Neural cell (in vitro differentiated cells): ENCODE measurements around the gene PRSS21. TPM values are rescaled to one million over a fixed set of nuclear protein-coding genes. Genes with fewer than 3 reads are reported as not detected.

Experiments
- H2AFZ ChIP-seq: fragments of 200-600, 300-800 bp; sonication (generic), shearing (Covaris generic); 2 replicates; pipeline ENCODE4 v1.6.0; 2014; ENCODE audit warnings: low read depth, mild to moderate bottlenecking, antibody characterized with exemption, low read length, moderate library complexity
- H3F3A ChIP-seq: fragments of 200-600 bp; shearing (Covaris generic); 2 replicates; pipeline ENCODE4 v1.6.1; 2016; ENCODE audit warnings: mild to moderate bottlenecking, moderate library complexity, mixed read lengths, antibody characterized with exemption, low read length; ENCODE audit not compliant: insufficient read depth, poor library complexity, severe bottlenecking
- H3K27ac ChIP-seq: fragments of 200-600, 300-800 bp; sonication (generic), shearing (Covaris generic); 2 replicates; pipeline ENCODE4 v1.5.1; 2014; ENCODE audit warnings: mild to moderate bottlenecking, low read length, moderate library complexity
- H3K27me3 ChIP-seq: fragments of 300-800, 200-600 bp; sonication (generic), shearing (Covaris generic); 2 replicates; pipeline ENCODE4 v1.6.0; 2014; ENCODE audit warnings: mild to moderate bottlenecking, low read depth, low read length, moderate library complexity; ENCODE audit not compliant: insufficient read depth
- H3K36me3 ChIP-seq: fragments of 300-800, 200-600 bp; sonication (generic), shearing (Covaris generic); 2 replicates; pipeline ENCODE4 v1.5.1; 2014; ENCODE audit warnings: mild to moderate bottlenecking, antibody characterized with exemption, low read length, moderate library complexity; ENCODE audit not compliant: insufficient read depth
- H3K4me2 ChIP-seq: fragments of 300-800, 200-600 bp; sonication (generic), shearing (Covaris generic); 2 replicates; pipeline ENCODE4 v1.6.0; 2014; ENCODE audit warnings: mild to moderate bottlenecking, low read length
- H3K4me3 ChIP-seq: fragments of 300-800, 200-600 bp; sonication (generic), shearing (Covaris generic); 2 replicates; pipeline ENCODE4 v1.5.1; 2014; ENCODE audit warnings: mild to moderate bottlenecking, low read length, moderate library complexity
- H3K79me2 ChIP-seq: fragments of 200-600 bp; shearing (Covaris generic); replicated peaks from 2 replicates; pipeline ENCODE4 v1.6.0; 2014; ENCODE audit warnings: mild to moderate bottlenecking, low read length, moderate library complexity; ENCODE audit not compliant: insufficient read depth
- H3K9ac ChIP-seq: fragments of 300-800, 200-600 bp; sonication (generic), shearing (Covaris generic); 2 replicates; pipeline ENCODE4 v1.6.1; 2016; ENCODE audit warnings: mild to moderate bottlenecking, low read length, mixed read lengths
- H3K9me2 ChIP-seq: fragments of 200-600 bp; shearing (Covaris generic); 2 replicates; pipeline ENCODE4 v1.6.1; 2016; ENCODE audit warnings: mild to moderate bottlenecking, low read length, mixed read lengths; ENCODE audit not compliant: insufficient read depth
- H3K9me3 ChIP-seq: fragments of 200-600, 300-800 bp; sonication (generic), shearing (Covaris generic); 2 replicates; pipeline ENCODE4 v1.6.1; 2016; ENCODE audit warnings: mild to moderate bottlenecking, mixed run types, low read length, moderate library complexity, mixed read lengths
- H4K20me1 ChIP-seq: fragments of 200-600 bp; shearing (Covaris generic); 2 replicates; pipeline ENCODE4 v1.6.1; 2016; ENCODE audit warnings: mild to moderate bottlenecking, mixed run types; ENCODE audit not compliant: insufficient read depth
- CTCF ChIP-seq: fragments of 450-650 bp; IDR thresholded peaks from 2 replicates; pipeline ENCODE4 v1.5.1; 2014; ENCODE audit warnings: antibody characterized with exemption, mild to moderate bottlenecking, moderate library complexity; ENCODE audit not compliant: poor library complexity, severe bottlenecking
- EP300 ChIP-seq: fragments of 450-650 bp; conservative IDR thresholded peaks from 2 replicates; pipeline ENCODE4 v1.6.1; 2014; ENCODE audit warnings: antibody characterized with exemption, mild to moderate bottlenecking, moderate library complexity; ENCODE audit not compliant: poor library complexity, severe bottlenecking
- EZH2 ChIP-seq: fragments of 200-600, 300-800 bp; shearing (Covaris generic), sonication (generic); IDR thresholded peaks from 2 replicates; pipeline ENCODE4 v1.6.1; 2014; ENCODE audit warnings: antibody characterized with exemption, low read length, borderline replicate concordance, mild to moderate bottlenecking; ENCODE audit not compliant: insufficient read depth, poor library complexity, severe bottlenecking
- MXI1 ChIP-seq: fragments of 450-650 bp; conservative IDR thresholded peaks from 2 replicates; pipeline ENCODE4 v1.6.1; 2014; ENCODE audit warnings: antibody characterized with exemption, mild to moderate bottlenecking; ENCODE audit not compliant: poor library complexity, severe bottlenecking
- POLR2AphosphoS5 ChIP-seq: IDR thresholded peaks from 2 replicates; pipeline ENCODE4 v1.6.1; 2012
- RAD21 ChIP-seq: fragments of 450-650 bp; conservative IDR thresholded peaks from 2 replicates; pipeline ENCODE4 v1.6.1; 2014; ENCODE audit warnings: antibody characterized with exemption, mild to moderate bottlenecking, moderate library complexity
- REST ChIP-seq: IDR thresholded peaks from 2 replicates; pipeline ENCODE4 v1.6.1; 2012; ENCODE audit warnings: borderline replicate concordance
- SMC3 ChIP-seq: fragments of 450-650 bp; conservative IDR thresholded peaks from 2 replicates; pipeline ENCODE4 v1.6.1; 2014; ENCODE audit warnings: antibody characterized with exemption, mild to moderate bottlenecking, moderate library complexity; ENCODE audit not compliant: poor library complexity
- TAF1 ChIP-seq: IDR thresholded peaks from 2 replicates; pipeline ENCODE4 v1.6.1; 2012; ENCODE audit warnings: low read depth
- polyA plus RNA-seq: library from polyadenylated mRNA; depleted of rRNA; stranded (reverse); fragments of >200 nt; gene quantifications from 2 replicates; pipeline ENCODE4 v1.2.3, GENCODE V29; 2014

PRSS21 gene
- polyA plus RNA-seq, 1 donor from 2014 or later = not detected

GRCh38 chr16:2855536-2855935 lies 38.5 kb downstream of the PRSS21 start:
- no peak overlapping the region for H2AFZ ChIP-seq
- peaks cover 35% of the 10 kb centered on the region for H3K27me3 ChIP-seq
- H3K4me2 ChIP-seq = no peak overlapping the region
- no peaks in the 10 kb centered on the region for H3K9me3 ChIP-seq
- H3K79me2 ChIP-seq = no peaks in the 10 kb centered on the region
- no peak for TF ChIP-seq EP300
- no peak overlapping the region for H3K4me3 ChIP-seq
- no peaks in the 10 kb centered on the region for H3F3A ChIP-seq
- no peaks in the 10 kb centered on the region for H4K20me1 ChIP-seq
- H3K27ac ChIP-seq = no peak overlapping the region
- H3K36me3 ChIP-seq = no peaks in the 10 kb centered on the region
- no peaks in the 10 kb centered on the region for H3K9me2 ChIP-seq
- no peak overlapping the region for H3K9ac ChIP-seq

- H3F3A ChIP-seq = no peaks in the 10 kb centered on the region
- no peak overlapping the region for H3K4me2 ChIP-seq
- H3K36me3 ChIP-seq = no peaks in the 10 kb centered on the region
- no peak overlapping the region for H3K4me3 ChIP-seq
- TF ChIP-seq CTCF (no peak), REST (no peak), MXI1 (no peak), EZH2 (no peak), RAD21 (no peak)
- no peaks in the 10 kb centered on the region for H3K9me2 ChIP-seq
- no peaks in the 10 kb centered on the region for H3K79me2 ChIP-seq
- no peak overlapping the region for H3K9ac ChIP-seq
- H2AFZ ChIP-seq = no peak overlapping the region
- no peak overlapping the region for H3K27ac ChIP-seq
- peaks cover 40% of the 10 kb centered on the region for H3K27me3 ChIP-seq
- no peaks in the 10 kb centered on the region for H4K20me1 ChIP-seq
- no peaks in the 10 kb centered on the region for H3K9me3 ChIP-seq
These were observed 39.1 kb downstream of the PRSS21 start for GRCh38 chr16:2856061-2856670.

GRCh38 chr16:2856686-2857450 lies 39.8 kb downstream of the PRSS21 start:
- no peaks in the 10 kb centered on the region for H3K36me3 ChIP-seq
- no peak overlapping the region for H3K27ac ChIP-seq
- H3K79me2 ChIP-seq = no peaks in the 10 kb centered on the region
- no peaks in the 10 kb centered on the region for H3F3A ChIP-seq
- H3K9me3 ChIP-seq = no peaks in the 10 kb centered on the region
- no peak overlapping the region for H3K4me2 ChIP-seq
- no peak overlapping the region for H3K4me3 ChIP-seq
- H3K9me2 ChIP-seq = no peaks in the 10 kb centered on the region
- H4K20me1 ChIP-seq = no peaks in the 10 kb centered on the region
- no peak overlapping the region for H3K9ac ChIP-seq
- H2AFZ ChIP-seq = no peak overlapping the region
- peaks cover 40% of the 10 kb centered on the region for H3K27me3 ChIP-seq
- TF ChIP-seq TAF1 (no peak), REST (no peak), EZH2 (no peak), MXI1 (no peak), SMC3 (no peak), RAD21 (no peak), EP300 (no peak), CTCF (no peak), POLR2AphosphoS5 (no peak)
